ENCODE measurements around the gene PLEKHF1. TPM values are rescaled to one million over a fixed set of nuclear protein-coding genes. Genes with fewer than 3 reads are reported as not detected.

The PLEKHF1 gene
- total and polyA plus RNA-seq, 2 of the 13 experiments (the other 11 are each of a cell fraction or from before 2014, with no cell fraction given), result 2.9 to 3.8 TPM

DNA sequence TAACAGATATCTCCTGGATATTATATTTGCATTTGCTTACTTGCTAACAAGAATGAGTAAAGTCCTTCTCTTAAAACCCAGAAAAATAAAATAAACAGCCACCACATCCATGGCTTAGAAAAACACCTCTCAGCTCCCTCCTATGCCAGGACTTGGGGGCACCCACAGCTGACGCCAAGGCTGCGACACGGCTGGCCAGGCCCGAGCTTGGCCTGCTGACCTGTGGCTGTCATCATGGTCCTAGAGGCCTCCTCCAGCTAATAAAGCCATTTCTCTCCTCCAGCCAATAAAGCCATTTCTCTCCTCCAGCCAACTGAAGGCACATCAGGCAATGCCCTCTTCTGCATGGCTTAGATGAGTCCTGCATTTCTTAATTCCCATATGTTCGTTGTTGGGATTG is 28.9 kb downstream of the PLEKHF1 start (continued):
- TF ChIP-seq HCFC1 (IDR thresholded peaks at IDR 0.05; ENCODE audit: low read depth, low read length) (no peak), EHMT2 (IDR thresholded peaks at IDR 0.05; ENCODE audit: borderline replicate concordance, low read depth, low read length) (no peak), SUZ12 (IDR thresholded peaks at IDR 0.05; ENCODE audit: low read depth, low read length) (no peak)

DNA sequence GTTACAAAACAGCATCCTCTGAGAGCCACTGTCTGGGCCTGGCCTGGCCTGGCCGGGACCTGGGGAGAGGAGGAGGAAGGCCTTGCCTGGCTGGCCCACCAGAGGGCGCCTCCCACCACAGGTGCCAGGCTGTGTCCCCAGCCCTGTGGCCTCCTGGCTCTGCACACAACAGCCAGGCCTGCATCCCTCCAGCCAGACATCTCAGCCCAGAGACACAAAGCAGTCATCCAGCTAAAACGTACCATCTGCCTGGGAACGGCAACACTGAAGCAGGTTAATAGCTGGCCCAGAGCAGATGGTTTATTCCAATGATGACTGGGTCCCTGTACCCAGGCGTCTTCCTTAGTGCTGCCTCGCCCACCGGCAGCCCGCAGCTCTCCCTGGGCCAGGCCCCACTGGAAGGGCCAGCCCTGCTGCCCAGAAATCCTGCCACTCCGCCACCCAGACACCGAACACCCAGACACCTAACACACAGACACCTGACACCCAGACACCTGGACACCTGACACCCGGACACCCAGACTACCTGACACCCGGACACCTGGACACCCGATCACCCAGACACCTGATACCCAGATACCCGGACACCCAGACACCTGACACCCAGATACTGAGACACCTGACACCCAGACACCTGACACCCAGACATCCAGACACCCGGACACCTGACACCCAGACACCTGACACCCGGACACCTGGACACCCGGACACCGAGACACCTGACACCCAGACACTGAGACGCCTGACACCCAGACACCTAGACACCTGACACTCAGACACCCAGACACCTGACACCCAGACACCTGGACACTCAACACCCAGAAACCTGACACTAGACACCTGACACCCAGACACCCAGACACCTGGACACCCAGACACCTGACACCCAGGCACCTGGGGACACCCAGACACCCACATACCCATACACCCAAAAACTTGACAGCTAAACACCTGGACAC is 29.7 kb downstream of the PLEKHF1 start:
- in situ Hi-C loops (cut with HindIII; ENCODE audit: extremely low pct_ligation_motif_present, low pct_unique_long_range_greater_than_20kb), result loop anchor here (5.0 kb wide), 1 partner anchor 83 kb away; no protein-coding TSS in a partner anchor
- ATAC-seq, result peak; percentile 99
- POLR2A ChIA-PET, result interaction anchor here (3.1 kb wide), 1 partner anchor 21 kb away, joined by 15 read pairs; the partner anchor contains the start of gene C19orf12
- TF ChIP-seq HNRNPL (IDR thresholded peaks at IDR 0.05; ENCODE audit: low read depth, low read length), result 0 out of 2 replicates have a peak, but pooled peaks have one; percentile 42
- peak; percentile 52; the same call in 1 of the 2 replicates for TF ChIP-seq ZNF329 (CRISPR knock-in tag; IDR thresholded peaks at IDR 0.05; ENCODE audit: low read depth)
- TF ChIP-seq RBM39 (IDR thresholded peaks at IDR 0.05; ENCODE audit: low read depth, low read length, poor library complexity, severe bottlenecking), result no peak
- TF ChIP-seq GATA4 (IDR thresholded peaks at IDR 0.05; ENCODE audit: borderline replicate concordance, low read depth), result no peak
- TF ChIP-seq ZNF772 (CRISPR knock-in tag; IDR thresholded peaks at IDR 0.05), result peak; percentile 67; the same call in 1 of the 2 replicates
- TF ChIP-seq MED13 (CRISPR knock-in tag; IDR thresholded peaks at IDR 0.05), result no peak
- peak; percentile 47; the same call in 1 of the 2 replicates for TF ChIP-seq MIER3 (CRISPR knock-in tag; IDR thresholded peaks at IDR 0.05; ENCODE audit: borderline replicate concordance)
- TF ChIP-seq KMT2B (CRISPR knock-in tag; IDR thresholded peaks at IDR 0.05), result 0 out of 2 replicates have a peak, but pooled peaks have one; percentile 27
- TF ChIP-seq, protein P1, sequence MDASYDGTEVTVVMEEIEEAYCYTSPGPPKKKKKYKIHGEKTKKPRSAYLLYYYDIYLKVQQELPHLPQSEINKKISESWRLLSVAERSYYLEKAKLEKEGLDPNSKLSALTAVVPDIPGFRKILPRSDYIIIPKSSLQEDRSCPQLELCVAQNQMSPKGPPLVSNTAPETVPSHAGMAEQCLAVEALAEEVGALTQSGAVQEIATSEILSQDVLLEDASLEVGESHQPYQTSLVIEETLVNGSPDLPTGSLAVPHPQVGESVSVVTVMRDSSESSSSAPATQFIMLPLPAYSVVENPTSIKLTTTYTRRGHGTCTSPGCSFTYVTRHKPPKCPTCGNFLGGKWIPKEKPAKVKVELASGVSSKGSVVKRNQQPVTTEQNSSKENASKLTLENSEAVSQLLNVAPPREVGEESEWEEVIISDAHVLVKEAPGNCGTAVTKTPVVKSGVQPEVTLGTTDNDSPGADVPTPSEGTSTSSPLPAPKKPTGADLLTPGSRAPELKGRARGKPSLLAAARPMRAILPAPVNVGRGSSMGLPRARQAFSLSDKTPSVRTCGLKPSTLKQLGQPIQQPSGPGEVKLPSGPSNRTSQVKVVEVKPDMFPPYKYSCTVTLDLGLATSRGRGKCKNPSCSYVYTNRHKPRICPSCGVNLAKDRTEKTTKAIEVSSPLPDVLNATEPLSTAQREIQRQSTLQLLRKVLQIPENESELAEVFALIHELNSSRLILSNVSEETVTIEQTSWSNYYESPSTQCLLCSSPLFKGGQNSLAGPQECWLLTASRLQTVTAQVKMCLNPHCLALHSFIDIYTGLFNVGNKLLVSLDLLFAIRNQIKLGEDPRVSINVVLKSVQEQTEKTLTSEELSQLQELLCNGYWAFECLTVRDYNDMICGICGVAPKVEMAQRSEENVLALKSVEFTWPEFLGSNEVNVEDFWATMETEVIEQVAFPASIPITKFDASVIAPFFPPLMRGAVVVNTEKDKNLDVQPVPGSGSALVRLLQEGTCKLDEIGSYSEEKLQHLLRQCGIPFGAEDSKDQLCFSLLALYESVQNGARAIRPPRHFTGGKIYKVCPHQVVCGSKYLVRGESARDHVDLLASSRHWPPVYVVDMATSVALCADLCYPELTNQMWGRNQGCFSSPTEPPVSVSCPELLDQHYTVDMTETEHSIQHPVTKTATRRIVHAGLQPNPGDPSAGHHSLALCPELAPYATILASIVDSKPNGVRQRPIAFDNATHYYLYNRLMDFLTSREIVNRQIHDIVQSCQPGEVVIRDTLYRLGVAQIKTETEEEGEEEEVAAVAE (CRISPR knock-in tag; IDR thresholded peaks at IDR 0.05; ENCODE audit: borderline replicate concordance), result 0 out of 2 replicates have a peak, but pooled peaks have one; percentile 24
- TF ChIP-seq TEAD3 (CRISPR knock-in tag; optimal IDR thresholded peaks at IDR 0.05; ENCODE audit: borderline replicate concordance), result peak; percentile 61
- TF ChIP-seq ZNF878 (CRISPR knock-in tag; IDR thresholded peaks at IDR 0.05), result no peak

More for the DNA sequence above, 29.7 kb downstream of the PLEKHF1 start:
- Histone ChIP-seq H3K27ac (ENCODE audit: extremely low read length, insufficient read depth, low read length) (no peak overlapping the region), H3K4me1 (ENCODE audit: insufficient read depth, low read length) (peaks cover 8% of the 10 kb centered on the region; the same call in 1 of the 2 replicates), H3K9ac (ENCODE audit: insufficient read depth, low read depth, low read length) (no peak overlapping the region), H2AFZ (ENCODE audit: low read length) (no peak overlapping the region), H4K20me1 (ENCODE audit: insufficient read depth, low read length) (no peaks in the 10 kb centered on the region), H3K4me3 (replicated peaks in 1 of 3; ENCODE audit: insufficient read depth in 1 of 3, low read depth in 2 of 3, low read length in 3 of 3) (no peak overlapping the region), H3K79me2 (ENCODE audit: insufficient read depth, low read length) (no peaks in the 10 kb centered on the region), H3K36me3 (replicated peaks in 1 of 2; ENCODE audit: control insufficient read depth in 1 of 2, insufficient read depth in 2 of 2, low read length in 2 of 2) (no peaks in the 10 kb centered on the region), H3K9me3 (ENCODE audit: low read length) (peaks cover 4% of the 10 kb centered on the region; the same call in 1 of the 2 replicates), H3K27me3 (ENCODE audit: control insufficient read depth in 1 of 2, insufficient read depth in 2 of 2, low read length in 2 of 2) (no peaks in the 10 kb centered on the region), H3K4me2 (ENCODE audit: low read depth, low read length) (no peak overlapping the region)
- BruUV-seq (replicated peaks), result no TSS peak
- DNase-seq (ENCODE audit: low spot score) (peak; percentile 66), FAIRE-seq (peak; percentile 77)
- WGBS (ENCODE audit: low lambda C conversion rate), result 48% methylated on average over 3 of the region's 19 CpGs
- CTCF ChIA-PET (ENCODE audit: low intra/inter-chr PET ratio, low total read pairs), result interaction anchor here (1.1 to 3.0 kb wide), 3 partner anchors 21 to 84 kb away, joined by 4 to 66 read pairs (median 4); partner anchors contain the start of gene C19orf12
- intact Hi-C loops (cut with micrococcal nuclease; ENCODE audit: unreplicated experiment), result loop anchor here (1.0 to 5.0 kb wide), 2 partner anchors 21 to 228 kb away; no protein-coding TSS in a partner anchor
